Transverse colon (tissue), 4 donors: ENCODE results near the gene ZBTB46. TPM values are rescaled to one million over a fixed set of nuclear protein-coding genes. Genes with fewer than 3 reads are reported as not detected.
A peak's percentile ranks its signal among the peaks of the same experiment; 100 is the strongest.
"Not testable (repeated sequence)": the region's sequence is repeated elsewhere in the genome, so short reads cannot be mapped to it uniquely, and the experiment has no call there.

Experiments used
- DNase-seq: peaks from one replicate; pipeline ENCODE4 v3.0.0-alpha.2; 2019
- H3K27ac ChIP-seq, 4 donors: fragments of 200-600 bp; sonication (generic); 2 replicates each; pipeline ENCODE4 v1.5.1; 2016 to 2018; ENCODE audit warnings: inconsistent platforms in 4 of 4
- H3K27me3 ChIP-seq: fragments of 200-600 bp; sonication (generic); 2 replicates; pipeline ENCODE4 v1.5.1; 2017; ENCODE audit warnings: inconsistent platforms
- H3K36me3 ChIP-seq, 4 donors: fragments of 200-600 bp; sonication (generic); 2 replicates each; pipeline ENCODE4 v1.5.1; 2017 to 2019; ENCODE audit warnings: inconsistent platforms in 4 of 4
- H3K4me1 ChIP-seq, 4 donors: fragments of 200-600 bp; sonication (generic); 2 replicates each; pipeline ENCODE4 v1.5.1; 2017 to 2020; ENCODE audit warnings: inconsistent platforms in 4 of 4
- H3K4me3 ChIP-seq, 4 donors: fragments of 200-600 bp; sonication (generic); 1 replicate in 1 of 4; 2 replicates in 3 of 4; pipeline versions ENCODE4 v1.5.1 to v1.6.1; 2017 to 2019; ENCODE audit warnings: inconsistent platforms in 4 of 4
- H3K9me3 ChIP-seq, 2 donors: fragments of 200-600 bp; sonication (generic); 2 replicates each; pipeline ENCODE4 v1.5.1; 2017 to 2019; ENCODE audit warnings: inconsistent platforms in 2 of 2
- CTCF ChIP-seq, 5 experiments: fragments of 200-600 bp in 3 of 5; fragments of 450-650 bp in 2 of 5; sonication (generic) in 3 of 5; IDR thresholded peaks; 1 replicate in 2 of 5; 2 replicates in 3 of 5; pipeline ENCODE4 v1.5.1; 2016 to 2017; ENCODE audit warnings: antibody characterized with exemption in 5 of 5, inconsistent platforms in 3 of 5, mild to moderate bottlenecking in 2 of 5, moderate library complexity in 1 of 5
- EP300 ChIP-seq: sonication (generic); formaldehyde crosslinking; IDR thresholded peaks from one replicate; pipeline ENCODE4 v1.6.1; 2017; ENCODE audit warnings: antibody characterized with exemption, low read depth
- POLR2A ChIP-seq: fragments of 450-650 bp; IDR thresholded peaks from one replicate; pipeline ENCODE4 v1.6.1; 2016; ENCODE audit warnings: antibody characterized with exemption, mild to moderate bottlenecking, moderate library complexity
- POLR2AphosphoS5 ChIP-seq, 3 donors: sonication (generic); formaldehyde crosslinking; IDR thresholded peaks; one replicate each; pipeline ENCODE4 v1.6.1; 2016; ENCODE audit warnings: antibody characterized with exemption in 3 of 3
- WGBS, 2 donors: methylation state at CpG; one replicate each; pipeline ENCODE4 v1.1.5; 2018; ENCODE audit warnings: low coverage in 1 of 2; 5-methylcytosine and 5-hydroxymethylcytosine counted together
- in situ Hi-C, 4 donors: fragments of 200-750 bp; cut with MboI; loops; one replicate each; pipeline versions ENCODE4 v1.15.0 to v1.15.1; 2017; ENCODE audit warnings: low sequenced_read_pairs in 3 of 4, low pct_ligation_motif_present in 1 of 4, low pct_unique_long_range_greater_than_20kb in 1 of 4
- intact Hi-C: fragments of 100-400 bp; cut with DNase I; formaldehyde crosslinking; loops from one replicate; pipeline ENCODE4 v1.15.1; 2023; ENCODE audit warnings: low total_unique reads
- total RNA-seq, 4 donors: library from RNA; depleted of rRNA; stranded (reverse); fragments of >200 nt; gene quantifications; one replicate each; pipeline ENCODE4 v1.1.0, GENCODE V29; 2016

The ZBTB46 gene
- total RNA-seq, 4 donors from 2014 or later: 2.3 to 6.0 (median 5.3) TPM

GRCh38 chr20:63733117-63733516 is 97.9 kb downstream of the ZBTB46 start:
- DNase-seq: no peak
- intact Hi-C loops (no loop called here), in situ Hi-C loops (no loop called here)

GRCh38 chr20:63732118-63733095 is 98.7 kb downstream of the ZBTB46 start:
- intact Hi-C loops (no loop called here), in situ Hi-C loops (no loop called here)
- TF ChIP-seq POLR2A (no peak), POLR2AphosphoS5 (IDR thresholded peaks at IDR 0.05) (no peak), CTCF (IDR thresholded peaks at IDR 0.05) (no peak), EP300 (no peak)
- Histone ChIP-seq H3K4me3 (no peak overlapping the region), H3K27me3 (no peaks in the 10 kb centered on the region), H3K9me3 (no peaks in the 10 kb centered on the region), H3K4me1 (peaks cover 11 to 33% (median 19%) of the 10 kb centered on the region in 4 donors), H3K27ac (no peak overlapping the region), H3K36me3 (no peaks in the 10 kb centered on the region)
- DNase-seq: no peak
- WGBS, 2 donors: 85 to 92% methylated on average over 17 to 37 of the region's 38 CpGs

More at GRCh38 chr20:63733117-63733516, 97.9 kb downstream of the ZBTB46 start:
- Histone ChIP-seq H3K27ac (no peak overlapping the region), H3K4me3 (no peak overlapping the region), H3K4me1 (peaks cover 18 to 33% (median 23%) of the 10 kb centered on the region in 4 donors), H3K36me3 (no peaks in the 10 kb centered on the region), H3K9me3 (no peaks in the 10 kb centered on the region), H3K27me3 (no peaks in the 10 kb centered on the region)
- 98 to 100% methylated on average over 1 to 12 of the region's 13 CpGs for WGBS, 2 donors
- TF ChIP-seq POLR2A: no peak

GRCh38 chr20:63731410-63731809 is 99.7 kb downstream of the ZBTB46 start:
- no peak overlapping the region for H3K4me3 ChIP-seq
- no peak for TF ChIP-seq CTCF (IDR thresholded peaks at IDR 0.05)
- no peak for TF ChIP-seq POLR2A
- TF ChIP-seq EP300: no peak
- no peak for TF ChIP-seq POLR2AphosphoS5 (IDR thresholded peaks at IDR 0.05)
- H3K27ac ChIP-seq: peak overlapping the region in 1 of 4 donors; percentile 48
- no peaks in the 10 kb centered on the region for H3K27me3 ChIP-seq
- DNase-seq: no peak
- in situ Hi-C loops (no loop called here), intact Hi-C loops (no loop called here)
- H3K36me3 ChIP-seq: peaks cover 0 to 2% (median 0%) of the 10 kb centered on the region in 4 donors
- no peaks in the 10 kb centered on the region for H3K9me3 ChIP-seq
- WGBS, 2 donors: 83 to 100% methylated on average over 1 to 5 of the region's 5 CpGs
- peaks cover 6 to 32% (median 14%) of the 10 kb centered on the region in 4 donors for H3K4me1 ChIP-seq

GRCh38 chr20:63730189-63730733 is 100.8 kb downstream of the ZBTB46 start:
- H3K27me3 ChIP-seq, H3K4me3 ChIP-seq, H3K36me3 ChIP-seq, intact Hi-C loops, DNase-seq, in situ Hi-C loops, H3K9me3 ChIP-seq: not testable (repeated sequence)
- H3K4me1 ChIP-seq: peaks cover 0 to 23% (median 8%) of the 10 kb centered on the region in 4 donors
- H3K27ac ChIP-seq: peak overlapping the region in 1 of 4 donors; percentile 48
- WGBS, 2 donors: 85% methylated on average over 18 of the region's 18 CpGs; no CpG with 5 or more reads in 1 of the 2 donors

- in situ Hi-C loops, H3K27ac ChIP-seq, DNase-seq, H3K4me3 ChIP-seq, intact Hi-C loops, H3K27me3 ChIP-seq: not testable (repeated sequence)
- Histone ChIP-seq H3K36me3 (peaks cover 0 to 20% (median 6%) of the 10 kb centered on the region in 4 donors), H3K4me1 (peaks cover 0 to 16% (median 8%) of the 10 kb centered on the region in 4 donors), H3K9me3 (peaks cover 3 to 14% of the 10 kb centered on the region in 2 donors)
- WGBS, 2 donors: 83 to 87% methylated on average over 1 to 2 of the region's 2 CpGs
Observed at GRCh38 chr20:63722967-63723622, 108.0 kb downstream of the ZBTB46 start.
